ENCODE measurements around the gene PRKG1. TPM values are rescaled to one million over a fixed set of nuclear protein-coding genes. Genes with fewer than 3 reads are reported as not detected.
A peak's percentile ranks its signal among the peaks of the same experiment; 100 is the strongest.

Gene PRKG1
- polyA plus RNA-seq, 1 donor = 38.2 TPM

- no peak for DNase-seq (ENCODE audit: low read depth)
Observed at GRCh38 chr10:51696251-51696650, 622.0 kb downstream of the PRKG1 start.

- no peak for DNase-seq (ENCODE audit: low read depth)
Observed at GRCh38 chr10:51698473-51699063, 624.3 kb downstream of the PRKG1 start.

- no peak for DNase-seq (ENCODE audit: low read depth)
Observed at GRCh38 chr10:51699145-51699474, 624.8 kb downstream of the PRKG1 start.

GRCh38 chr10:51699475-51700227 is 625.4 kb downstream of the PRKG1 start, which contains the start of gene CSTF2T:
Gene CSTF2T, minus strand, starts transcription at chr10:51699595. Its CDS starts 46 bp downstream, at chr10:51699549.
- peak; percentile 96 for DNase-seq (ENCODE audit: low read depth)

GRCh38 chr10:51700228-51700817 is 626.0 kb downstream of the PRKG1 start:
- DNase-seq (ENCODE audit: low read depth) = no peak

- DNase-seq (ENCODE audit: low read depth) = no peak
Observed at GRCh38 chr10:51705774-51706173, 631.5 kb downstream of the PRKG1 start.

- peak; percentile 56 for DNase-seq (ENCODE audit: low read depth)
Observed at GRCh38 chr10:51706225-51706624, 631.9 kb downstream of the PRKG1 start.

- no peak for DNase-seq (ENCODE audit: low read depth)
Observed at GRCh38 chr10:51707392-51707791, 633.1 kb downstream of the PRKG1 start.

GRCh38 chr10:51707821-51708424 is 633.6 kb downstream of the PRKG1 start:
- no peak for DNase-seq (ENCODE audit: low read depth)

- no peak for DNase-seq (ENCODE audit: low read depth)
Observed at GRCh38 chr10:51708609-51709008, 634.3 kb downstream of the PRKG1 start.

- DNase-seq (ENCODE audit: low read depth) = no peak
Observed at GRCh38 chr10:51709324-51709972, 635.2 kb downstream of the PRKG1 start.

GRCh38 chr10:51711519-51711891 is 637.2 kb downstream of the PRKG1 start:
- DNase-seq (ENCODE audit: low read depth) = no peak

GRCh38 chr10:51716981-51717380 is 642.7 kb downstream of the PRKG1 start:
- DNase-seq (ENCODE audit: low read depth) = no peak

- no peak for DNase-seq (ENCODE audit: low read depth)
Observed at GRCh38 chr10:51718804-51719291, 644.6 kb downstream of the PRKG1 start.

- no peak for DNase-seq (ENCODE audit: low read depth)
Observed at GRCh38 chr10:51724038-51724437, 649.8 kb downstream of the PRKG1 start.

- no peak for DNase-seq (ENCODE audit: low read depth)
Observed at GRCh38 chr10:51729822-51730555, 655.7 kb downstream of the PRKG1 start.

- no peak for DNase-seq (ENCODE audit: low read depth)
Observed at GRCh38 chr10:51733057-51733456, 658.8 kb downstream of the PRKG1 start.

- DNase-seq (ENCODE audit: low read depth) = no peak
Observed at GRCh38 chr10:51743146-51743545, 668.9 kb downstream of the PRKG1 start.

GRCh38 chr10:51744235-51745000 is 670.1 kb downstream of the PRKG1 start:
- DNase-seq (ENCODE audit: low read depth) = no peak

GRCh38 chr10:51745397-51745796 is 671.1 kb downstream of the PRKG1 start:
- DNase-seq (ENCODE audit: low read depth) = no peak

- no peak for DNase-seq (ENCODE audit: low read depth)
Observed at GRCh38 chr10:51747216-51747615, 672.9 kb downstream of the PRKG1 start.
